Stomach (tissue), 9 donors: Measurements from ENCODE around the gene WNT5A. TPM values are rescaled to one million over a fixed set of nuclear protein-coding genes. Genes with fewer than 3 reads are reported as not detected.

Experiments used
- DNase-seq, 2 donors: peaks; one replicate each; pipeline versions ENCODE4 v3.0.0 to v3.0.0-alpha.2; 2013 to 2019
- H3K27ac ChIP-seq, 5 donors: fragments of 200-600 bp in 4 of 5; sonication (generic) in 4 of 5; one replicate each; pipeline ENCODE4 v1.5.1; 2013 to 2019; ENCODE audit warnings: mild to moderate bottlenecking in 1 of 5, moderate library complexity in 1 of 5
- H3K27me3 ChIP-seq, 3 donors: fragments of 200-600 bp; sonication (generic); one replicate each; pipeline ENCODE4 v1.5.1; 2017 to 2019; ENCODE audit warnings: mixed run types in 1 of 3
- H3K36me3 ChIP-seq, 4 donors: fragments of 200-600 bp; sonication (generic); 1 replicate in 3 of 4; 2 replicates in 1 of 4; pipeline ENCODE4 v1.5.1; 2016 to 2019
- H3K4me1 ChIP-seq, 4 donors: fragments of 200-600 bp; sonication (generic); one replicate each; pipeline ENCODE4 v1.5.1; 2016 to 2019
- H3K4me3 ChIP-seq, 4 donors: fragments of 200-600 bp; sonication (generic) in 3 of 4; one replicate each; pipeline ENCODE4 v1.5.1; 2016 to 2019; ENCODE audit warnings: mild to moderate bottlenecking in 1 of 4
- H3K9me3 ChIP-seq, 4 donors: fragments of 200-600 bp; sonication (generic); one replicate each; pipeline ENCODE4 v1.5.1; 2016 to 2019
- EP300 ChIP-seq: sonication (generic); formaldehyde crosslinking; IDR thresholded peaks from one replicate; pipeline ENCODE4 v1.6.1; 2017; ENCODE audit warnings: antibody characterized with exemption
- POLR2A ChIP-seq, 4 donors: fragments of 450-650 bp; IDR thresholded peaks; one replicate each; pipeline ENCODE4 v1.6.1; 2016; ENCODE audit warnings: antibody characterized with exemption in 4 of 4, control low read depth in 2 of 4, mild to moderate bottlenecking in 1 of 4, moderate library complexity in 1 of 4
- POLR2AphosphoS5 ChIP-seq, 3 donors: sonication (generic); formaldehyde crosslinking; IDR thresholded peaks; one replicate each; pipeline ENCODE4 v1.6.1; 2016; ENCODE audit warnings: antibody characterized with exemption in 3 of 3
- WGBS, 5 donors: extraction: QIAGEN DNeasy Blood & Tissue Kit in 3 of 5; methylation state at CpG; one replicate each; pipeline versions ENCODE4 v1.1.5 to v1.1.7; 2013 to 2018; 5-methylcytosine and 5-hydroxymethylcytosine counted together
- intact Hi-C: fragments of 100-400 bp; cut with DNase I; formaldehyde crosslinking; loops from one replicate; pipeline ENCODE4 v1.15.1; 2023; ENCODE audit warnings: low total_unique reads
- polyA plus RNA-seq, 3 donors: library from polyadenylated mRNA; stranded (reverse); fragments of 200-250 nt; gene quantifications; one replicate each; pipeline ENCODE4 v1.2.3, GENCODE V29; 2013
- total RNA-seq, 5 donors: library from RNA; depleted of rRNA; stranded (reverse); fragments of >200 nt; gene quantifications; one replicate each; pipeline versions ENCODE4 v1.1.0 to v1.2.3, GENCODE V29; 2014 to 2016
- TF ChIP-seq, protein P1 (sequence below), 7 experiments: fragments of 450-650 bp in 4 of 7; fragments of 200-600 bp in 3 of 7; sonication (generic) in 3 of 7; IDR thresholded peaks; one replicate each; pipeline ENCODE4 v1.5.1; 2016 to 2019; ENCODE audit warnings: antibody characterized with exemption in 7 of 7, control low read depth in 2 of 7, mild to moderate bottlenecking in 1 of 7
- donor health status: healthy with polysubstance abuse.
- donor health status: Bipolar disorder and iron deficiency.
- donor health status: healthy.

The WNT5A gene
- total and polyA plus RNA-seq, 8 donors, result 1.2 to 44.2 (median 4.9) TPM

DNA sequence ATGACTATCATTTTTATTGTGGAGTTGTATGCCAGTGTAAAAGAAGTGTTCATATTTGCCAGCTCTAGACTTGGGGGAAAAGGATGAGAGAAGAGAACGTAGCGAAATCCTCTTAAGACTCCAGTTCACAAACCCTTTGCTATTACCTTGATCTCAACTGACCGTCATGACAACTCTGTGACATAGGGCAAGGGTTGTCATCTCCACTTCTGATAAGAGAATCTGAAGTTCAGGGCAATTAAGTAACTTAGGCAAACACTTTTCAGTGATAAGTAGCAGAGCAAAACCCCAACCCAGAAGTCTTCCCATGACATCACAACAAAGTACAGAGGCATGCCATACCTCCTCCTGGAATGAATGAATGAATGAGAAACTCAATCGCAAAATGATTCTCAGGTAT, 40.3 kb upstream of the WNT5A start:
- H3K9me3 ChIP-seq, result no peaks in the 10 kb centered on the region
- no peak for DNase-seq
- peaks cover 0 to 14% (median 3%) of the 10 kb centered on the region in 4 donors for H3K4me1 ChIP-seq
- no peak overlapping the region for H3K4me3 ChIP-seq
- intact Hi-C loops, result no loop called here
- WGBS, 5 donors, result 88 to 96% (median 92%) methylated on average over 4 of the region's 4 CpGs
- no peaks in the 10 kb centered on the region for H3K36me3 ChIP-seq
- H3K27ac ChIP-seq, result no peak overlapping the region
- TF ChIP-seq POLR2AphosphoS5 (IDR thresholded peaks at IDR 0.05) (no peak), EP300 (no peak), POLR2A (IDR thresholded peaks at IDR 0.05) (no peak)
- TF ChIP-seq, protein P1, sequence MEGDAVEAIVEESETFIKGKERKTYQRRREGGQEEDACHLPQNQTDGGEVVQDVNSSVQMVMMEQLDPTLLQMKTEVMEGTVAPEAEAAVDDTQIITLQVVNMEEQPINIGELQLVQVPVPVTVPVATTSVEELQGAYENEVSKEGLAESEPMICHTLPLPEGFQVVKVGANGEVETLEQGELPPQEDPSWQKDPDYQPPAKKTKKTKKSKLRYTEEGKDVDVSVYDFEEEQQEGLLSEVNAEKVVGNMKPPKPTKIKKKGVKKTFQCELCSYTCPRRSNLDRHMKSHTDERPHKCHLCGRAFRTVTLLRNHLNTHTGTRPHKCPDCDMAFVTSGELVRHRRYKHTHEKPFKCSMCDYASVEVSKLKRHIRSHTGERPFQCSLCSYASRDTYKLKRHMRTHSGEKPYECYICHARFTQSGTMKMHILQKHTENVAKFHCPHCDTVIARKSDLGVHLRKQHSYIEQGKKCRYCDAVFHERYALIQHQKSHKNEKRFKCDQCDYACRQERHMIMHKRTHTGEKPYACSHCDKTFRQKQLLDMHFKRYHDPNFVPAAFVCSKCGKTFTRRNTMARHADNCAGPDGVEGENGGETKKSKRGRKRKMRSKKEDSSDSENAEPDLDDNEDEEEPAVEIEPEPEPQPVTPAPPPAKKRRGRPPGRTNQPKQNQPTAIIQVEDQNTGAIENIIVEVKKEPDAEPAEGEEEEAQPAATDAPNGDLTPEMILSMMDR (IDR thresholded peaks at IDR 0.05), result no peak
- H3K27me3 ChIP-seq, result no peaks in the 10 kb centered on the region

DNA sequence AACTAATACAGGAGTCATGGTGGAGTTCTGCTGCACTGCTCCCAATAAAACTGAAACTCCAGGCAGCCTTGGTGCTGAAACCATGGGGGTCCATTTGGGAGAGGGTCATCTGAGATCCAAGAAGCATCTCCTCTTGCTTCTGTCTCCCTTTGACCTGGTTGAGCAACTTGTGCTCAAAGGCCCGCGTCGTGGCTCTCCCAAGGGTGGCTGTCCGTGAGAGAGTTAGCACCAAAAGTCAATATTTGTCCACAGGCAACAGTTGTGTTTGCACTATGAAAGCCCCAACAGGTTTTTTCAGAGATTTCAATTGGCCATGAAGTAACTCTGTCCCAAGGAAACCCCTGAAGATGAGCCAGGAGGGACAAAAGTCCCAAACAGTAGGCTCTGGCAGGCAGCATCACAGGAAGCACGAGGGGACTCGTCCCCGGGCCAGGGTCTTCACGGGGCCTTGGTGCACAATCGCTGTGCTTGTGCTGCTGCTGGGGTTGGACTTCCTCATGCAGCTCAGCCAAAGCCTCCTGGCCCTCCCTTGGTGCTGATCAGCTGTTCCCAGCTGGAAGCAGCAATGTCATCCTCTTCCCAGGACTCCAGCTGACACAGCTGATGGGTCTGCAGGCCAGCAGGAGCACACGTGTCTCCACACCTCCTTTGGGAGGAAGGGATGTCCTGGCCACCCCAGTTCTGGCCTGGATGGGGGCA, 39.4 kb upstream of the WNT5A start:
- Histone ChIP-seq H3K27ac (no peak overlapping the region), H3K4me3 (no peak overlapping the region), H3K9me3 (no peaks in the 10 kb centered on the region), H3K4me1 (peaks cover 0 to 21% (median 3%) of the 10 kb centered on the region in 4 donors), H3K36me3 (no peaks in the 10 kb centered on the region), H3K27me3 (no peaks in the 10 kb centered on the region)
- intact Hi-C loops, result no loop called here
- 23 to 62% (median 44%) methylated on average over 9 to 10 of the region's 10 CpGs for WGBS, 5 donors
- TF ChIP-seq EP300, result no peak
- TF ChIP-seq, protein P1 (IDR thresholded peaks at IDR 0.05), result no peak
- peak in 1 of 3 donors; percentile 5 for TF ChIP-seq POLR2AphosphoS5 (IDR thresholded peaks at IDR 0.05)
- no peak for TF ChIP-seq POLR2A (IDR thresholded peaks at IDR 0.05)
- DNase-seq, result peak; percentile 46 to 65

DNA sequence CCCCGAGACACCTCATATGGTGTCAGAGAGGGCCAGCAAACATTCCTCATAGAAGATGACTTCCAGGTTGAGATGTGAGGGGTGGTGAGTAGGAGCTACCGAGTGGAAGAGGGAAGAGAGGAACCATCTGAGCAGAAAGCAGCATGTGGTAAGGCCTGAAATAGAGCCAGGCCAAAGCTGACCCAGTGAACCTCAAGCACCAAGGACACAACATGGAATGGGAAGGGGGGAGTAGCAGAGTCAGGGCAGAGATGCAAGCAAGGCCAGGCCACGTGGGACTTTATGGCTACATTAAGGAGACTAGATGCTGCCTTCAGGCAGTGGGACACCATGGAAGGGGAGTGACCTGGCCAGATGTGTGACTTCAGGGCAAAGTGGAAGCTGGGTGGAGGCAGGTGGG, 38.3 kb upstream of the WNT5A start:
- WGBS, 5 donors, result 85 to 91% (median 88%) methylated on average over 3 of the region's 3 CpGs
- no peak for DNase-seq
- Histone ChIP-seq H3K27ac (no peak overlapping the region), H3K27me3 (no peaks in the 10 kb centered on the region), H3K4me3 (no peak overlapping the region), H3K4me1 (peaks cover 0 to 21% (median 3%) of the 10 kb centered on the region in 4 donors), H3K36me3 (no peaks in the 10 kb centered on the region), H3K9me3 (no peaks in the 10 kb centered on the region)
- intact Hi-C loops, result no loop called here
- TF ChIP-seq POLR2AphosphoS5 (IDR thresholded peaks at IDR 0.05) (no peak), EP300 (no peak), POLR2A (IDR thresholded peaks at IDR 0.05) (no peak)
- TF ChIP-seq, protein P1 (IDR thresholded peaks at IDR 0.05), result no peak

DNA sequence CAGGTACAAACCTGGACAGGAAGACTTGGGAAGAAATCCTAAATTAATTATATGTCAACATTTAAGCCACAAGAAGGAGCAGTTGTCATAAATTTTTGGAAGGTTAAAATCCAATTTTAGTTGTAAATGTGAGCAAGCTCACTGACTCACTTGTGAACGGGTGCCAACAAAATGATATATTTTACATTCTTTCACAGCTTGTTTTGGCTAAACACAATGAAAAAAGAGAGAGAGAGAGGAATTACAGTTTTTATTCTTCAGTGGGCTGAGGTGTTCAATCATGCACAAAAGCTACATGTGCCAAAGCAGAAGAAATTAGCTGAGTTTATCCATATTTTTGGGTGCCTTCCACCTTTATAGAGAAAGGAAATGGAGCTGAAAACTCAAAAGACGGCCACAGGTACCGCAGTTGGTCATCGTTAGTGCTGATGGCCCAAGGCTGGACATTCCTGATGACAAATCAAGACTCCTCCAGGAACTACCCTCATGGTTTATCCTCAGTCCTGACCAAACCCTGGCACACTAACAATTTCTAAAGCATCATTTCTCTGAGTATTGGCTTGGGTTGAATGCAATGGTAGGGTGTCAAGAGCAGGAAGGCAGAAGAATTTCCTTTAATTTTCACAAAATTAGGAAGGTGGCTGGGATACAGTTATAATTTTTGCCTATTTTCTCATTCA, 37.6 kb upstream of the WNT5A start:
- TF ChIP-seq, protein P1 (IDR thresholded peaks at IDR 0.05), result no peak
- TF ChIP-seq EP300, result no peak
- TF ChIP-seq POLR2A (IDR thresholded peaks at IDR 0.05), result no peak
- no peak for TF ChIP-seq POLR2AphosphoS5 (IDR thresholded peaks at IDR 0.05)
- H3K9me3 ChIP-seq, result no peaks in the 10 kb centered on the region
- H3K27ac ChIP-seq, result no peak overlapping the region
- no peaks in the 10 kb centered on the region for H3K36me3 ChIP-seq
- H3K4me1 ChIP-seq, result peaks cover 0 to 21% (median 3%) of the 10 kb centered on the region in 4 donors
- intact Hi-C loops, result no loop called here
- 78 to 94% (median 90%) methylated on average over 4 of the region's 4 CpGs for WGBS, 5 donors
- H3K27me3 ChIP-seq, result no peaks in the 10 kb centered on the region
- H3K4me3 ChIP-seq, result no peak overlapping the region
- peak in 1 of 2 donors; percentile 53 for DNase-seq
